Measurements from ENCODE around the gene MARVELD1. TPM values are rescaled to one million over a fixed set of nuclear protein-coding genes. Genes with fewer than 3 reads are reported as not detected.

The MARVELD1 gene
- total RNA-seq, 4 donors from 2014 or later, result 16.7 to 23.0 (median 21.3) TPM

DNA sequence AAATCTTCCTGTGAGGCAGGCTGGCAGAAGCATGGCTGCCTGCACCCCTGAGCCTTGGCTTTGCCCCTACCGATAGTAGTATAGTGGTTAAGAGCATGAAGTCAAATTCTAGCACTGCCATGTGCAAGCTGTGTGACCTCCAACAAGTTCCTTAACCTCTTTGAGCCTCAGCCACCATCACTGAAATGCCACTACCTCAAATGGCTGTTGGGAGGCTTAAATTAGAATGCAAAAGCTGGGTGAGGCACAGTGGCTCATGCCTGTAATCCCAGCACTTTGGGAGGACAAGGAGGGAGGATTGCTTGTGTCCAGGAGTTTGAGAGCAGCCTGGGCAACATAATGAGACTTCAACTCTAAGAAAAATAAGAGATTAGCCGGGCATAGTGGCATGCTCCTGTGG lies 49.9 kb downstream of the MARVELD1 start:
- ATAC-seq (ENCODE audit: low FRiP score) (no peak), DNase-seq (ENCODE audit: low spot score) (no peak)
- TF ChIP-seq, protein P1, sequence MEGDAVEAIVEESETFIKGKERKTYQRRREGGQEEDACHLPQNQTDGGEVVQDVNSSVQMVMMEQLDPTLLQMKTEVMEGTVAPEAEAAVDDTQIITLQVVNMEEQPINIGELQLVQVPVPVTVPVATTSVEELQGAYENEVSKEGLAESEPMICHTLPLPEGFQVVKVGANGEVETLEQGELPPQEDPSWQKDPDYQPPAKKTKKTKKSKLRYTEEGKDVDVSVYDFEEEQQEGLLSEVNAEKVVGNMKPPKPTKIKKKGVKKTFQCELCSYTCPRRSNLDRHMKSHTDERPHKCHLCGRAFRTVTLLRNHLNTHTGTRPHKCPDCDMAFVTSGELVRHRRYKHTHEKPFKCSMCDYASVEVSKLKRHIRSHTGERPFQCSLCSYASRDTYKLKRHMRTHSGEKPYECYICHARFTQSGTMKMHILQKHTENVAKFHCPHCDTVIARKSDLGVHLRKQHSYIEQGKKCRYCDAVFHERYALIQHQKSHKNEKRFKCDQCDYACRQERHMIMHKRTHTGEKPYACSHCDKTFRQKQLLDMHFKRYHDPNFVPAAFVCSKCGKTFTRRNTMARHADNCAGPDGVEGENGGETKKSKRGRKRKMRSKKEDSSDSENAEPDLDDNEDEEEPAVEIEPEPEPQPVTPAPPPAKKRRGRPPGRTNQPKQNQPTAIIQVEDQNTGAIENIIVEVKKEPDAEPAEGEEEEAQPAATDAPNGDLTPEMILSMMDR (IDR thresholded peaks at IDR 0.05), result no peak

DNA sequence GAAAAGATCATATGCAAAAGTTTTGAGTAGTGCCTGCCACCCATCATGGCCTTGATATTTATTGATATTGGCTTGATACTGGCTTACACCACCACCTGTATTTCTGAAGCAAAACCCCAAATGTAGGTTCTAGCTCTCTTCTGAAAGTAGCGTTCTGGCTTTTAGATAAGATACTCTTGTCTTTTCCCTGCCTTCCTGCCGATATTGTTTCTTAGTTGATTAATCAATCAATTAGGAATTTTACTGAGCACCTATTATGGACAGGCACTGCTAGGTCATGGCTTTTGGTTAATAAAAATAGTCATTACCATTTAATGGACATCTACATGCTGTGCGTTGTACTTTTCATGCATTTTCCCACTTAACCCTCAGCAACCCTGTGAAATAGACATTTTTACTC lies 50.4 kb downstream of the MARVELD1 start:
- TF ChIP-seq, protein P1 (IDR thresholded peaks at IDR 0.05), result no peak
- no peak for ATAC-seq (ENCODE audit: low FRiP score)
- no peak for DNase-seq (ENCODE audit: low spot score)

DNA sequence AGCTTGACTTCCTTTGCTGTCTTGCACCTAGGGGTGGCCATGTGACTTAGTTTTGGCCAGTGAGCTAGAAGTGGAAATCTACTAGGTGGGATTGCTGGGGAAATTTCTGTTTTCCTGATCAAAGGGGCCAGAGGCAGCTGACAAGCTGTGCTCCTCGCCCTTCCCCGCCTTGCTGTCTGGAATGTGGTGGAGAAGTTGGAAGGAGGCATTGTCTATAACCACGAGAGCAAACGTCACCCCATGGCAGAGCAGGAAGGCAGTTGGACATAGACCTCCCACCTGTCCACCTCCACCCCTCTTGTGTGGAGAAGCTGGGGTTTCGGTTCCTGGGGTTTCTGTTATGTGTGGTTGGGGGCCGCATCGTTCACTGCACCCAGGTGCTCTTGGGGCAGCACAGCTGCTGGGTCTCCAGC lies 51.0 kb downstream of the MARVELD1 start:
- TF ChIP-seq, protein P1 (IDR thresholded peaks at IDR 0.05), result no peak
- ATAC-seq (ENCODE audit: low FRiP score) (no peak), DNase-seq (ENCODE audit: low spot score) (no peak)

DNA sequence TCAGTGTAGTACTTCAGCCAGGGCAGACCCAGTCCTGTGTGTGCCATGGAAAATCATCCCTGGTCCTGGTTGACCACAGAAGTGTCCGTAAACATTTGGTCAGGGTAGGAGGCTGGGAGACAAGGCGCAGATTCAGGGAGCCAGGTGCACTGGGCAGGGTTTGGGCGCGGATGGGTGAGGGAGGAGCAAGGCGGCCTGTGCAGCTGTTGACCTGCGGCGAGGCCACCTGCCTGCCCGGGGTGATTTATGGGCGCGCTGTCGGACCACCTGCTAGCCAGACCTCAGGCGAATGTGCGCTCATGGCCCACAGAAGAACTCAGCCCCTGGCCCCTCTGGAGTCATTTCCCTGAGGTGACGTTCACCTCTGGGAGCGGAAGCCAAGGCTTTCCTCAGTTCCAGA lies 51.7 kb downstream of the MARVELD1 start:
- no peak for DNase-seq (ENCODE audit: low spot score)
- TF ChIP-seq, protein P1 (IDR thresholded peaks at IDR 0.05), result no peak
- no peak for ATAC-seq (ENCODE audit: low FRiP score)

DNA sequence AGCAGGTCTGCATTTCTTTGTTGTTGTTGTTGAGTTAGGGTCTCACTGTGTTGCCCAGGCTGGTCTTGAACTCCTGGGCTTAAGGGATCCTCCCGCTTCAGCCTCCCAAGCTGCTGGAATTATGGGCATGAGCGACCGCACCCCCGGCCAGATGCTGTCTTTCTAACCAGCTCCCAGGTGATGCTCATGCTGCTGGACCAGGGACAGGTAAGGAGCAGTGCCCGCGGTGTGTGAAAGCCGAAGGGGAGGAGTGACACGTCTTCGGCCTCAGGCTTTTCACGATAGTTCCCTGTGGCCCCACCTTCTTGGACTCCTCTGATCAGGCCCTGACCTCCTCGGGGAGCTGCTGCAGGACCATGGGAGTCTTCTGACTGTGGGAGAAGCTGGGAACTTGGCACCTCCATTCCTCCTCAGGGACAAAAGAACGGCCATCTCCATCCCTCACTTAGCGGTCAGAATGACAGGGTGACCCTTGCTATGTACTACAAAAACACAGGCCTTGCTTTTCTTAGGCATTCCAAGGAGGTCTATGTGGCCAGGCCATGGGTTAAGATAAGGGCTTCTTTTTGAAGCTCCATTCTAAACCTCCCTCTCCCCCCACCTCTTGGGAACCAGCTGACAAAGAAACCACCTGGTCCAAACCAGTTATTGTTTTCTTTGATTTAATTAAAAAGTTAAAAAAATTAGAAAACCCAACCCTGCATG lies 52.7 kb downstream of the MARVELD1 start:
- TF ChIP-seq, protein P1 (IDR thresholded peaks at IDR 0.05), result no peak
- ATAC-seq (ENCODE audit: low FRiP score) (no peak), DNase-seq (ENCODE audit: low spot score) (no peak)

DNA sequence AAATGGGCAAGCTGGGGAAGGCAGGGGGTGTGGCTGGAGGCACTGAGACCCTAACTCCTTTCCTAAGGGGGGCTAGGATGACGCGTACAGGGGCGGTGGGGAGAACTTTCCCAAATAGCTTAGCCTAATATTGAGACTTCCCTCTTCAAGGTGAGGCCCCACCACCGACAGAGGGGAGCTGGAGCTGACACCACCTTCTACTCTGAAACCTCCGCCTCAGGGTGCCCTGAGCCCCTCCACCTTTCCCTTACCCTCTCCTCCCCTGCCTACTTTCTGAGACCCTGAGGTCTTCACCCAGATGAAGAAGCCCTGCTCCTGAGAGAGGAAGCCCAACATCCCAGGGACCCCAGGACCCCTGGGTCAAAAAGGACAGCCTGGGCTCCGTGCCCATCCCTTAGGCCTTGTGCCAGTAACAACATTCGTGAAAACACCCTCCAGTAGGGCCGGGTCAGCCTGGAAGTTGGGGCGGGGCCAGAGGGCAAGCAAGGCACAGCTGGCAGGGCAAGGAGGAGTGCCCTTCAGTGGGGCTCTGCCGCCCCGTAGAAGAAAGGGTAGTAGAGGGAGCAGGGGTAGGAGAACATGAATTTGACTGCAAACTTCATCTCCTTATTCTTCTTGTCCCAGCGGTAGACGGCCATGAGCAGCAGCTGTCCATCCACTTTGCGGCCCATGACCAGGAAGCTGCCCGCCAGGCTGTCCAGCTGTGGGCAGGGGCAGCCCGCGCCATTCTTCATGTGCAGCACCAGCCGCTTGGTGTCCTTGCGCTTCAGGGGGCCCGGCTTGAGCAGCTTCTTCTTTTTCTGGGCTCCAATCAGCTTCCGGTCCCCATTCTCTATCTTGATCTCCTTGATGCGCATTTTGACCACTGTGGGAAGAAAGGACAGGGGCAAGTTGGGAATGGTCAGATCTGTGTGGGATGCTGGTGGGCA lies 53.7 kb downstream of the MARVELD1 start:
- TF ChIP-seq, protein P1 (IDR thresholded peaks at IDR 0.05), result no peak
- DNase-seq (ENCODE audit: low spot score), result no peak
- ATAC-seq (ENCODE audit: low FRiP score), result no peak

Other genes with a start within 250 kb of the MARVELD1 start
- gene MMS19, start 215.3 kb upstream of the MARVELD1 start, total RNA-seq, result 100 to 1,000 TPM in 1 of 4 donors, 10 to 100 TPM in 3; 44.4 to 117 (median 64.7) TPM
- 10 to 100 TPM; 15.6 to 22.8 (median 19.2) TPM for gene UBTD1, start 214.8 kb upstream of the MARVELD1 start, total RNA-seq
- 1 to 10 TPM in 1 of 4 donors, not detected in 3; 2.7 TPM for gene ANKRD2, start 141.0 kb upstream of the MARVELD1 start, total RNA-seq
- gene HOGA1, start 129.3 kb upstream of the MARVELD1 start, total RNA-seq, result 10 to 100 TPM in 1 of 4 donors, 1 to 10 TPM in 3; 3.3 to 11.7 (median 7.6) TPM
- gene C10orf62, start 124.0 kb upstream of the MARVELD1 start, total RNA-seq, result 1 to 10 TPM in 1 of 4 donors, under 1 TPM in 1, not detected in 2; 0.88 to 1.2 TPM
- 1 to 10 TPM in 3 of 4 donors, under 1 TPM in 1; 0.36 to 5.3 (median 2.5) TPM for gene MORN4, start 80.2 kb upstream of the MARVELD1 start, total RNA-seq
- gene PI4K2A, start 73.1 kb upstream of the MARVELD1 start, total RNA-seq, result 10 to 100 TPM; 11.7 to 33.9 (median 17.8) TPM
- gene AVPI1, start 26.5 kb upstream of the MARVELD1 start, total RNA-seq, result 100 to 1,000 TPM in 2 of 4 donors, 10 to 100 TPM in 2; 17.7 to 195 (median 69.0) TPM
- gene ZFYVE27, start 23.4 kb downstream of the MARVELD1 start, total RNA-seq, result 10 to 100 TPM; 17.9 to 27.1 (median 20.7) TPM
- gene SFRP5, start 58.3 kb downstream of the MARVELD1 start, total RNA-seq, result 1 to 10 TPM in 1 of 4 donors, under 1 TPM in 2, not detected in 1; 0.56 to 4.1 (median 0.60) TPM
- gene GOLGA7B, start 136.1 kb downstream of the MARVELD1 start, total RNA-seq, result 1 to 10 TPM in 1 of 4 donors, under 1 TPM in 3; 0.19 to 1.6 (median 0.57) TPM

All from omental fat pad (tissue), 4 donors.